Stimulated activated CD4-positive, alpha-beta T cell treated with anti-CD3 and anti-CD28 coated beads, Interleukin-15, amount 100 ng/mL, for 24 hours (primary cell): ENCODE data around the gene SLC17A7.
"Not testable (repeated sequence)": the region's sequence is repeated elsewhere in the genome, so short reads cannot be mapped to it uniquely, and the experiment has no call there.

Source experiments
- DNase-seq: peaks from one replicate; pipeline ENCODE4 v3.0.0-alpha.2; 2020

Gene SLC17A7

GRCh38 chr19:49441210-49441959, at the start of gene SLC17A7:
TSS of gene SLC17A7 (minus strand) at chr19:49441527. CDS start at chr19:49441379, 148 bp downstream.
- DNase-seq: peak; percentile 60

GRCh38 chr19:49490287-49491029, 49.1 kb upstream of the SLC17A7 start:
- peak; percentile 44 for DNase-seq

GRCh38 chr19:49489601-49490167, 48.4 kb upstream of the SLC17A7 start:
- DNase-seq: peak; percentile 61

GRCh38 chr19:49488863-49489537, 47.7 kb upstream of the SLC17A7 start:
- peak; percentile 47 for DNase-seq

GRCh38 chr19:49488046-49488862, 46.9 kb upstream of the SLC17A7 start:
- DNase-seq: peak; percentile 51

- peak; percentile 100 for DNase-seq
Measured at GRCh38 chr19:49487277-49488045, 46.1 kb upstream of the SLC17A7 start, which contains the start of gene RPL13A. TSS of gene RPL13A (plus strand) at chr19:49487608. CDS start at chr19:49487630, 22 bp downstream.

- no peak for DNase-seq
Measured at GRCh38 chr19:49486710-49487276, 45.5 kb upstream of the SLC17A7 start.

- DNase-seq: no peak
Measured at GRCh38 chr19:49486232-49486631, 44.9 kb upstream of the SLC17A7 start.

GRCh38 chr19:49481020-49481683, 39.8 kb upstream of the SLC17A7 start:
- no peak for DNase-seq

GRCh38 chr19:49479975-49480628, 38.8 kb upstream of the SLC17A7 start:
- DNase-seq: no peak

GRCh38 chr19:49475995-49476880, 34.9 kb upstream of the SLC17A7 start:
- peak; percentile 90 for DNase-seq

- peak; percentile 34 for DNase-seq
Measured at GRCh38 chr19:49475191-49475917, 34.0 kb upstream of the SLC17A7 start.

- DNase-seq: no peak
Measured at GRCh38 chr19:49474542-49474924, 33.2 kb upstream of the SLC17A7 start.

GRCh38 chr19:49473868-49474541, 32.7 kb upstream of the SLC17A7 start, which contains the start of gene FLT3LG:
TSS of gene FLT3LG (plus strand) at chr19:49474215. CDS start at chr19:49474640, 425 bp downstream.
- DNase-seq: peak; percentile 90

- DNase-seq: not testable (repeated sequence)
Measured at GRCh38 chr19:49473501-49473867, 32.2 kb upstream of the SLC17A7 start.

GRCh38 chr19:49472936-49473335, 31.6 kb upstream of the SLC17A7 start:
- DNase-seq: peak; percentile 42

GRCh38 chr19:49470615-49470978, 29.3 kb upstream of the SLC17A7 start:
- DNase-seq: no peak
